22Rv1 (cell line): ENCODE results near the gene GRPEL2.

Experiments used
- H3K27ac ChIP-seq: fragments of 450-650 bp; 2 replicates; pipeline ENCODE4 v1.5.1; 2017
- ZFX ChIP-seq: fragments of 450-650 bp; IDR thresholded peaks from 2 replicates; pipeline ENCODE4 v1.6.1; 2017; ENCODE audit warnings: antibody characterized with exemption, borderline replicate concordance
- TF ChIP-seq, protein P1 (sequence below): fragments of 450-650 bp; IDR thresholded peaks from 2 replicates; pipeline ENCODE4 v1.5.1; 2017; ENCODE audit warnings: mild to moderate bottlenecking

The GRPEL2 gene

DNA sequence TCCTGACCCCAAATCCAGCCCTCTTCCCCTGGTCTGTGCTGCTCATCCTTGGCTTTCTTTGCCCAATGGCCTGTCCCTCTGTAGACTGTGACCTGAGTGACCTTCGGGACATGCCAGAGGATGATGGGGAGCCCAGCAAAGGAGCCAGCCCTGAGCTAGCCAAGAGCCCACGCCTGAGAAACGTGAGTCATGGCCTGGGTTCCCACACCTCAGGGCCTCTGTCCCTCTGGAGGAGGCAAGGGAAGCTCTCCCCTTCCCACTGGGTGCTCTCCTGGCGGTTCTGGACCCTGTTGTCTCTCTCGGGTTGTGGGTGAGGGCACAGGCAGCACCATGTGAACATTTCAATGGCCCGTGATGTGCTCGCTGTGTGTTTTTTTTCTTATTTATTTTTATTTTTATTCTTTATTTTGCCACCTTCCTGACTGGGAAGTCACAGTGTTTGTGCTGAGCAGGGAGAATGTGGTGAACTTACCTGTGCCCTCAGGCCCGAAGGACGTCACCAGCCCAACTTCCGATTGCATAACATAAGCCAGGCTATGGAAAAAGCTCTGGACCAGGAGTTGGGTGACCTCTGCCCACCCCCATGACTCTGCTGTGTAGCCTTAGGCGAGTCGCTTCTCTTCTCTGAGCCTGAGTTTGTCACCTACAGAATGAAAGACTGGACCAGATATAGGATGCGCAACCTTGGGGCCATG lies 44.1 kb upstream of the GRPEL2 start:
- H3K27ac ChIP-seq, result no peak overlapping the region
- no peak for TF ChIP-seq ZFX
- TF ChIP-seq, protein P1, sequence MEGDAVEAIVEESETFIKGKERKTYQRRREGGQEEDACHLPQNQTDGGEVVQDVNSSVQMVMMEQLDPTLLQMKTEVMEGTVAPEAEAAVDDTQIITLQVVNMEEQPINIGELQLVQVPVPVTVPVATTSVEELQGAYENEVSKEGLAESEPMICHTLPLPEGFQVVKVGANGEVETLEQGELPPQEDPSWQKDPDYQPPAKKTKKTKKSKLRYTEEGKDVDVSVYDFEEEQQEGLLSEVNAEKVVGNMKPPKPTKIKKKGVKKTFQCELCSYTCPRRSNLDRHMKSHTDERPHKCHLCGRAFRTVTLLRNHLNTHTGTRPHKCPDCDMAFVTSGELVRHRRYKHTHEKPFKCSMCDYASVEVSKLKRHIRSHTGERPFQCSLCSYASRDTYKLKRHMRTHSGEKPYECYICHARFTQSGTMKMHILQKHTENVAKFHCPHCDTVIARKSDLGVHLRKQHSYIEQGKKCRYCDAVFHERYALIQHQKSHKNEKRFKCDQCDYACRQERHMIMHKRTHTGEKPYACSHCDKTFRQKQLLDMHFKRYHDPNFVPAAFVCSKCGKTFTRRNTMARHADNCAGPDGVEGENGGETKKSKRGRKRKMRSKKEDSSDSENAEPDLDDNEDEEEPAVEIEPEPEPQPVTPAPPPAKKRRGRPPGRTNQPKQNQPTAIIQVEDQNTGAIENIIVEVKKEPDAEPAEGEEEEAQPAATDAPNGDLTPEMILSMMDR, result no peak

DNA sequence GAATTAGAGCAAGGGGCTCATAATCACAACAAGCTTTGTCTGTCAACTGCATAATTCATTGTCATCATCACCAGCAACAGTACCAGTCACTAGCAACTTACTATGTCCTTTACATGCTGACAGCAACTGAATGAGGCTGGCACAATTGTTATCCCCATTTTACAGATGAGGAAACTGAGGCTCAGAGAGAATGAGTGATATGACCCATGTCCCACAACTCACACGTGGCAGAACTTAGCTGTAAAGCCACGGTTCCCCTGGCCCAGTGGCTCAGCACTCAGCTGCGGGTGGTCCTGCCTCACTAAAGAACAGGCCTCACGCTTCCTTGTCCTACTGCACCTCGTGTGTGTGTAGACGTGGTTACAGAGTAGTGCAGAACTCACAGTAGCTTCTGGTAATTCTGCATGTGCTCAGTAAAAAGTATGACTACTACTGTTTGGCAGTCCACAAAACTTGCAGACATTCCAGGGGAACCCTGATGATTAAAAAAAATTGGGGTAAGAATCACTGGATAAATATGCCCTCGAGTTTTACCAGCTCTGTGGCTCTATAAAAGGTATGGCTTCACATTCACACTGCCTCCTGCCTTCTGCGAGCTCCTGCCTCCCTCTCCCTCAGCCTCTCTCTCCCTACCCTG lies 43.4 kb upstream of the GRPEL2 start:
- TF ChIP-seq, protein P1, result no peak
- no peak overlapping the region for H3K27ac ChIP-seq

DNA sequence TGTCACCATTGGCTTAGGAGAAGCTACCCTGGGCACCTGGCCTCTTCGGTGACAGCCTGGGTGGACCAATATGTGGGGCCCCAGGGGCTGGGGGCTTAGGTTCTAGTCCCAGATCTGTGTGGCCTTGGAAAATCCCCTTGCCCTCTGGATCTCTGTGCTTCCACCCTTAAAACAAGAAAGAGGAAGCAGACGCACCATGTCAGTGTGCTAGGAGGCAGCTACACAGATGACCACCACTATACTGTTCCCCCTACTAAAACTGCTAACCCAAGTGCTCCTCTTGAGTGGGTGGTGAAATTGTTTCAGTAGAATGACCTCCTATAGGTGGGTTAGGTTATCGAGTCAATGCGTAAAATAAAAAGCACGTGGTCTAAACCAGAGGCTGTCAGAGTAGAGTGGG lies 42.7 kb upstream of the GRPEL2 start:
- no peak overlapping the region for H3K27ac ChIP-seq
- TF ChIP-seq, protein P1, result no peak
- TF ChIP-seq ZFX, result no peak

DNA sequence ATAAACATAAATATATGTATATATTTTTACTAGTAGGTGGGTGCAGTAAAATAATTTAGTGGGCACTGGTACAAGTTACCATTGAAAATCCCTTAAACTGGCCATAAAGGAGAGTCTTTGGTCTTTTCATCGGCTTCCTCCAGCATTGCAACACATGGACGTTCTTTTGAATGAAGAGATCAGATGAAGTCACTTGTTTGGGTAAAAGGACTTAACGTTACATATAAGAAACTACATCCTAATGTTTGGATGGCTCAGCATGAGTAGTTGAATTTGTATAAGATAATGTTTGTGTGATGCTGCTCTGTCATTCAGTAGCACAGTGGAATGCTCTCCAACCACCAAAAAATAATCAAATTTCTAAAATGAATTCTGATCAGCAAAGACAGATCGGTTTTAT lies 42.1 kb upstream of the GRPEL2 start:
- TF ChIP-seq ZFX, result no peak
- TF ChIP-seq, protein P1, result no peak
- H3K27ac ChIP-seq, result no peak overlapping the region

DNA sequence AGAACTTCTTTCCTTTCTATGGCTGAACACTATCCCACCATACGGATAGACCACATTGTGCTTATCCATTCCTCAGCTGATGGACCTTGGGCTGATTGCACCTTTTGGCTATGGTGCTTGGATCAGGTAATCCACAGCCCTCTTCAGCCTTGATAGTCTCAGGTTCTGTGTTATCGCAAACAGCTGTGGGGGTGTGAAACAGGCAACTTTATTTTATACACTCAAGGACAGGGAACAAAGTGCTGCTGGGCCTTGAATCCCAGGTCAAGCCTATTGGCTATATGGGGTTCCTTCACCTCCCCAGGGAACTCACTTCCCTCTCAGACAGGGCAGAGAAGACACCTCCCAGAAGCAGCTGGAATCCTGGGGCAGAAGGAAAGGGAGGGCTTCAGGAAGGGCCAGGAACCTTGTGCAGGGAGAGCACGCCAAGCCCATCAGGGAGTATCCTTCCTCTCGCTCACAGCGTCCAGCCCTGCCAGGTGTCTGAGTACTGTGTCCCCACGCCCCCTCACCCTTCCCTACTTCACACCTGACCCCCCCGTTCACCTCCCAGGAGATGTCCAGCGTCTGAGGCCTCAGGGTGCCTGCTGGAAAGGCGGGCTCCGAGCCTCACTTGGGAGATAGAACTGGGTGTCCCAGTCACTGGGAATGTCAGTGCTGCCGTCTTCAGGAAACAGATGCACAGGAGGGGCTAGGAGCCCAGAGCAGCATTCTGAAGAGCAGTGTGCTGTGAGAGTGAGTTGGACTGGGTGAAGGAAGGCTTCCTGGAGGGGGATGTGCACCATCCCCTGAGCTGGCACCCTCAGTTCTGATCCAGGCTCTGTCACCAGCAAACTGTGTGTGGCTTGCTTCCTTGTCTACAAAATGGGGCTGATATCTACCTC lies 40.9 kb upstream of the GRPEL2 start:
- no peak overlapping the region for H3K27ac ChIP-seq
- no peak for TF ChIP-seq ZFX
- TF ChIP-seq, protein P1, result no peak

DNA sequence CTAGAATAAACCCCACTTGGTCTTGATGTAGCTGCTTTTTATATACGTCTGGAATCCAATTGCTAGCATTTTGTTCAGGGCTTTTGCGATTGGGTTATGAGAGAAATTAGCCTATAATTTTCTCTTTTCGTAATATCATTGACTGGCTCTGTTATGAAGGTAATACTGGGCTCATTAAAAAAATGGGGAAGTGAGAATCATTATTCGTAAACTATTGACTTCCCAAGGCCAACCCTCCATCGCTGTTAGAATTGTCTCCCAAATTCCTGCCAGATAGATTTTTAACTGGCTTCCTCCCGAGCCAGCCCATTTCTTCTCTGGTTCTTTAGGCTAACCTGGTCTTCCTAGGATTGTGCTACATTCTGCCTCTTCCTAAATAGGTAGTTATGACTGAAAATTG lies 35.9 kb upstream of the GRPEL2 start:
- H3K27ac ChIP-seq, result no peak overlapping the region
- TF ChIP-seq, protein P1, result no peak
- no peak for TF ChIP-seq ZFX

DNA sequence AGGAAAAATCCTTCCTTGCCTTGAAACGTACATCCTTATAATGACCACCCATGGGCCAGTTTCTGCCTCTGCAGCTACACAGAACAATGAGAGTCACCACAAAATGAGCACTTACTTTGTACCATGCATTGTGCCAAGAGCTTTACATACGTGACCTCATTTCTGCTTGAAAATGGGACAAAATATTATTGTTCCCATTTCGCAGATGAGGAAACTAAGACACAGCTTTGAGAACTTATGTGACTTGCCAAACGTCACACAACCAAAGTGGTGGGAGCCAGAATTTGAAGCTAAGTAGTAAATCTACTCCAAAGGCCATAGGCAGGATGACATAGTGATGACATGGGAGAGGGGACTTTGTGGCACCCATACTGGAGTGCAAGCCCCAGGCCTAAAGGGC lies 34.8 kb upstream of the GRPEL2 start:
- TF ChIP-seq, protein P1, result no peak
- TF ChIP-seq ZFX, result no peak
- no peak overlapping the region for H3K27ac ChIP-seq
